Measurements from ENCODE around the gene TCF3.
"Not testable (repeated sequence)": the region's sequence is repeated elsewhere in the genome, so short reads cannot be mapped to it uniquely, and the experiment has no call there.

The TCF3 gene

GRCh38 chr19:1663852-1664251 is 11.4 kb upstream of the TCF3 start:
- no peak for TF ChIP-seq ZNF274 (IDR thresholded peaks at IDR 0.05; ENCODE audit: low read depth, low read length)

GRCh38 chr19:1663227-1663626 is 10.8 kb upstream of the TCF3 start:
- not testable (repeated sequence) for H3K4me3 ChIP-seq (ENCODE audit: low read length)

More at GRCh38 chr19:1663852-1664251, 11.4 kb upstream of the TCF3 start:
- no peak overlapping the region for H3K4me3 ChIP-seq (ENCODE audit: low read length)

GRCh38 chr19:1661995-1662394 is 9.6 kb upstream of the TCF3 start:
- no peak for TF ChIP-seq ZNF274 (IDR thresholded peaks at IDR 0.05; ENCODE audit: low read depth, low read length)
- H3K4me3 ChIP-seq (ENCODE audit: low read length): no peak overlapping the region

- H3K4me3 ChIP-seq (ENCODE audit: low read length): no peak overlapping the region
- no peak for TF ChIP-seq ZNF274 (IDR thresholded peaks at IDR 0.05; ENCODE audit: low read depth, low read length)
Measured at GRCh38 chr19:1659084-1659427, 6.6 kb upstream of the TCF3 start.

- no peak overlapping the region for H3K4me3 ChIP-seq (ENCODE audit: low read length)
- TF ChIP-seq ZNF274 (IDR thresholded peaks at IDR 0.05; ENCODE audit: low read depth, low read length): no peak
Measured at GRCh38 chr19:1658150-1659083, 6.0 kb upstream of the TCF3 start.

GRCh38 chr19:1657746-1658145 is 5.3 kb upstream of the TCF3 start:
- TF ChIP-seq ZNF274 (IDR thresholded peaks at IDR 0.05; ENCODE audit: low read depth, low read length): no peak
- H3K4me3 ChIP-seq (ENCODE audit: low read length): no peak overlapping the region

- no peak overlapping the region for H3K4me3 ChIP-seq (ENCODE audit: low read length)
- no peak for TF ChIP-seq ZNF274 (IDR thresholded peaks at IDR 0.05; ENCODE audit: low read depth, low read length)
Measured at GRCh38 chr19:1656988-1657536, 4.6 kb upstream of the TCF3 start.

GRCh38 chr19:1655987-1656608 is 3.7 kb upstream of the TCF3 start:
- no peak for TF ChIP-seq ZNF274 (IDR thresholded peaks at IDR 0.05; ENCODE audit: low read depth, low read length)
- H3K4me3 ChIP-seq (ENCODE audit: low read length): no peak overlapping the region

- no peak overlapping the region for H3K4me3 ChIP-seq (ENCODE audit: low read length)
- TF ChIP-seq ZNF274 (IDR thresholded peaks at IDR 0.05; ENCODE audit: low read depth, low read length): no peak
Measured at GRCh38 chr19:1655131-1655981, 2.9 kb upstream of the TCF3 start.

- H3K4me3 ChIP-seq (ENCODE audit: low read length): no peak overlapping the region
- no peak for TF ChIP-seq ZNF274 (IDR thresholded peaks at IDR 0.05; ENCODE audit: low read depth, low read length)
Measured at GRCh38 chr19:1654178-1654792, 1.9 kb upstream of the TCF3 start.

GRCh38 chr19:1653300-1653628 is 849 bp upstream of the TCF3 start:
- H3K4me3 ChIP-seq (ENCODE audit: low read length): peak overlapping the region; percentile 61; the same call in 1 of the 2 replicates
- TF ChIP-seq ZNF274 (IDR thresholded peaks at IDR 0.05; ENCODE audit: low read depth, low read length): no peak

- H3K4me3 ChIP-seq (ENCODE audit: low read length): peak overlapping the region; percentile 75
- TF ChIP-seq ZNF274 (IDR thresholded peaks at IDR 0.05; ENCODE audit: low read depth, low read length): no peak
Measured at GRCh38 chr19:1651568-1652291, 685 bp downstream of the TCF3 start.
